Glutamatergic neuron (in vitro differentiated cells): ENCODE data around the gene MINK1. TPM values are rescaled to one million over a fixed set of nuclear protein-coding genes. Genes with fewer than 3 reads are reported as not detected.

Experiments used
- DNase-seq: peaks from one replicate; pipeline ENCODE4 v3.0.0; 2022
- H3K27ac Mint-ChIP-seq: one replicate; pipeline ENCODE4 v1.8.0; 2020; ENCODE audit warnings: mild to moderate bottlenecking, mixed read lengths, inconsistent platforms; ENCODE audit not compliant: unreplicated experiment
- H3K27me3 Mint-ChIP-seq: one replicate; pipeline ENCODE4 v1.8.0; 2020; ENCODE audit warnings: mild to moderate bottlenecking, moderate library complexity, mixed read lengths, inconsistent platforms; ENCODE audit not compliant: unreplicated experiment
- H3K36me3 Mint-ChIP-seq: one replicate; pipeline ENCODE4 v1.8.0; 2020; ENCODE audit warnings: mild to moderate bottlenecking, mixed read lengths, inconsistent platforms; ENCODE audit not compliant: unreplicated experiment
- H3K4me1 Mint-ChIP-seq: one replicate; pipeline ENCODE4 v1.8.0; 2020; ENCODE audit warnings: mild to moderate bottlenecking, low read depth, mixed read lengths, inconsistent platforms; ENCODE audit not compliant: unreplicated experiment
- H3K4me3 Mint-ChIP-seq: one replicate; pipeline ENCODE4 v1.8.0; 2020; ENCODE audit warnings: mild to moderate bottlenecking, mixed read lengths, inconsistent platforms; ENCODE audit not compliant: unreplicated experiment
- H3K9me3 Mint-ChIP-seq: one replicate; pipeline ENCODE4 v1.8.0; 2020; ENCODE audit warnings: mild to moderate bottlenecking, moderate library complexity, mixed read lengths, inconsistent platforms; ENCODE audit not compliant: unreplicated experiment
- CTCF ChIP-seq: fragments of 200-600 bp; sonication (generic); IDR thresholded peaks from one replicate; pipeline ENCODE4 v1.5.0; 2021; ENCODE audit not compliant: partially characterized antibody, unreplicated experiment
- total RNA-seq: library from RNA; stranded (reverse); fragmentation: NEBNext Ultra II Directional; extraction: Animal tissue kit (Norgen Biotek cat#: 25700); gene quantifications from one replicate; pipeline ENCODE4 v1.2.1, GENCODE V29; 2021; ENCODE audit not compliant: unreplicated experiment

Gene MINK1
- total RNA-seq, 1 donor from 2014 or later, result 130 TPM

- H3K27me3 Mint-ChIP-seq, result no peaks in the 10 kb centered on the region
- H3K4me3 Mint-ChIP-seq, result peak overlapping the region; percentile 94
- H3K9me3 Mint-ChIP-seq, result peaks cover 4% of the 10 kb centered on the region
- DNase-seq, result no peak
- H3K4me1 Mint-ChIP-seq, result peaks cover 33% of the 10 kb centered on the region
- peak overlapping the region; percentile 83 for H3K27ac Mint-ChIP-seq
- H3K36me3 Mint-ChIP-seq, result peaks cover 5% of the 10 kb centered on the region
- TF ChIP-seq CTCF, result no peak
Observed at GRCh38 chr17:4833941-4834680, 971 bp downstream of the MINK1 start.

- Mint-ChIP-seq H3K4me1 (peaks cover 38% of the 10 kb centered on the region), H3K27ac (peak overlapping the region; percentile 83), H3K4me3 (peak overlapping the region; percentile 94), H3K36me3 (peaks cover 5% of the 10 kb centered on the region), H3K27me3 (no peaks in the 10 kb centered on the region), H3K9me3 (peaks cover 4% of the 10 kb centered on the region)
- no peak for TF ChIP-seq CTCF
- no peak for DNase-seq
Observed at GRCh38 chr17:4834681-4835020, 1.5 kb downstream of the MINK1 start.

- Mint-ChIP-seq H3K9me3 (peaks cover 10% of the 10 kb centered on the region), H3K4me1 (peaks cover 39% of the 10 kb centered on the region), H3K4me3 (peak overlapping the region; percentile 64), H3K27ac (peak overlapping the region; percentile 28), H3K27me3 (no peaks in the 10 kb centered on the region), H3K36me3 (peaks cover 5% of the 10 kb centered on the region)
- no peak for TF ChIP-seq CTCF
- no peak for DNase-seq
Observed at GRCh38 chr17:4836221-4836620, 3.1 kb downstream of the MINK1 start.

- TF ChIP-seq CTCF, result no peak
- Mint-ChIP-seq H3K27ac (peak overlapping the region; percentile 15), H3K36me3 (peaks cover 5% of the 10 kb centered on the region), H3K4me1 (peaks cover 39% of the 10 kb centered on the region), H3K4me3 (peak overlapping the region; percentile 6), H3K9me3 (peaks cover 10% of the 10 kb centered on the region), H3K27me3 (no peaks in the 10 kb centered on the region)
- DNase-seq, result no peak
Observed at GRCh38 chr17:4837471-4838308, 4.5 kb downstream of the MINK1 start.
